HepG2 (cell line): ENCODE results near the gene NSD1. TPM values are rescaled to one million over a fixed set of nuclear protein-coding genes. Genes with fewer than 3 reads are reported as not detected.

Experiments used
- ARID2 ChIP-seq: sonication (generic); formaldehyde crosslinking; IDR thresholded peaks from 2 replicates; pipeline ENCODE4 v1.8.1; 2022; ENCODE audit warnings: mild to moderate bottlenecking, missing genetic modification reagents, borderline replicate concordance
- DPF2 ChIP-seq: sonication (generic); formaldehyde crosslinking; IDR thresholded peaks from 2 replicates; pipeline ENCODE4 v1.4.0; 2020; ENCODE audit warnings: mild to moderate bottlenecking, low read depth, missing genetic modification reagents, borderline replicate concordance
- FOXO1 ChIP-seq: sonication (generic); formaldehyde crosslinking; IDR thresholded peaks from 2 replicates; pipeline ENCODE4 v1.4.0; 2020; ENCODE audit warnings: missing genetic modification reagents
- GLI4 ChIP-seq: sonication (generic); formaldehyde crosslinking; IDR thresholded peaks from 2 replicates; pipeline ENCODE4 v1.5.1; 2020; ENCODE audit warnings: missing genetic modification reagents, mild to moderate bottlenecking, moderate library complexity, borderline replicate concordance
- GPBP1L1 ChIP-seq: sonication (generic); formaldehyde crosslinking; IDR thresholded peaks from 2 replicates; pipeline ENCODE4 v1.5.0; 2020; ENCODE audit warnings: mild to moderate bottlenecking, missing genetic modification reagents
- HNF4G ChIP-seq, 2 experiments: sonication (generic) in 1 of 2; formaldehyde crosslinking in 1 of 2; IDR thresholded peaks; 2 replicates each; pipeline versions ENCODE4 v1.4.0 to v1.6.1; 2011 to 2020; ENCODE audit warnings: borderline replicate concordance in 2 of 2, low read depth in 2 of 2, mild to moderate bottlenecking in 2 of 2, low read length in 1 of 2, missing genetic modification reagents in 1 of 2, moderate library complexity in 1 of 2
- KLF9 ChIP-seq: IDR thresholded peaks from 2 replicates; pipeline ENCODE4 v1.6.1; 2016; ENCODE audit warnings: low read depth
- KMT2B ChIP-seq: IDR thresholded peaks from 2 replicates; pipeline ENCODE4 v1.6.1; 2016; ENCODE audit warnings: missing genetic modification reagents, missing compliant biosample characterization
- MTF1 ChIP-seq: sonication (generic); formaldehyde crosslinking; IDR thresholded peaks from 2 replicates; pipeline ENCODE4 v1.5.0; 2020; ENCODE audit warnings: missing genetic modification reagents
- POGZ ChIP-seq: sonication (generic); formaldehyde crosslinking; IDR thresholded peaks from 2 replicates; pipeline ENCODE4 v1.4.0; 2020; ENCODE audit warnings: mild to moderate bottlenecking, missing genetic modification reagents
- RXRA ChIP-seq: sonication (generic); formaldehyde crosslinking; IDR thresholded peaks from 2 replicates; pipeline ENCODE4 v1.5.1; 2020; ENCODE audit warnings: missing genetic modification reagents
- SRSF9 ChIP-seq: fragments of 200-400 bp; formaldehyde crosslinking; IDR thresholded peaks from 2 replicates; pipeline ENCODE4 v1.6.1; 2018; ENCODE audit warnings: borderline replicate concordance, mild to moderate bottlenecking, low read depth, low read length; ENCODE audit not compliant: insufficient read depth, poor library complexity, severe bottlenecking
- TAF1 ChIP-seq: sonication (generic); formaldehyde crosslinking; IDR thresholded peaks from 2 replicates; pipeline ENCODE4 v1.4.0; 2020; ENCODE audit warnings: missing genetic modification reagents
- ZMAT3 ChIP-seq: sonication (generic); formaldehyde crosslinking; conservative IDR thresholded peaks from 2 replicates; pipeline ENCODE4 v1.7.0; 2021; ENCODE audit warnings: missing genetic modification reagents
- ZNF501 ChIP-seq: sonication (generic); formaldehyde crosslinking; IDR thresholded peaks from 2 replicates; pipeline ENCODE4 v1.5.1; 2020; ENCODE audit warnings: mild to moderate bottlenecking, moderate library complexity, missing genetic modification reagents
- ZNF724P ChIP-seq: sonication (generic); formaldehyde crosslinking; IDR thresholded peaks from 2 replicates; pipeline ENCODE4 v1.8.0; 2022; ENCODE audit warnings: missing genetic modification reagents, borderline replicate concordance
- ZNF773 ChIP-seq: sonication (generic); formaldehyde crosslinking; IDR thresholded peaks from 2 replicates; pipeline ENCODE4 v1.4.0; 2020; ENCODE audit warnings: missing genetic modification reagents, borderline replicate concordance
- polyA plus RNA-seq, 8 experiments: library from polyadenylated mRNA; depleted of rRNA in 3 of 8; stranded (reverse) in 7 of 8; unstranded in 1 of 8; fragments of >200 nt; fragmentation: Illumina TruSeq in 4 of 8; extraction: Trizol in 4 of 8; gene quantifications; 2 replicates each; pipeline versions ENCODE4 v1.2.1 to v1.2.3, GENCODE V29; 2011 to 2016; ENCODE audit warnings: low read depth in 4 of 8, missing spikeins in 1 of 8, mixed read lengths in 1 of 8; ENCODE audit not compliant: insufficient read depth in 1 of 8
- total RNA-seq, 5 experiments: library from RNA; depleted of rRNA; stranded (reverse); fragments of >200 nt; fragmentation: Illumina TruSeq; extraction: Trizol; gene quantifications; 2 replicates each; pipeline ENCODE4 v1.2.3, GENCODE V29; 2016; ENCODE audit warnings: low read depth in 1 of 5
- TF ChIP-seq, protein P1 (sequence below): sonication (generic); formaldehyde crosslinking; IDR thresholded peaks from 2 replicates; pipeline ENCODE4 v1.8.1; 2022; ENCODE audit warnings: low read depth, mild to moderate bottlenecking, missing genetic modification reagents
- TF ChIP-seq, protein P2 (sequence below): sonication (generic); formaldehyde crosslinking; IDR thresholded peaks from 2 replicates; pipeline ENCODE4 v1.4.0; 2020; ENCODE audit warnings: missing genetic modification reagents
- TF ChIP-seq, protein P3 (sequence below): sonication (generic); formaldehyde crosslinking; IDR thresholded peaks from 2 replicates; pipeline ENCODE4 v1.9.0; 2022; ENCODE audit warnings: missing genetic modification reagents, mild to moderate bottlenecking, borderline replicate concordance
- TF ChIP-seq, protein P4 (sequence below), 2 experiments: fragments of 450-650 bp in 1 of 2; sonication (generic) in 1 of 2; formaldehyde crosslinking; IDR thresholded peaks; 2 replicates each; pipeline versions ENCODE4 v1.5.0 to v1.8.0; 2020 to 2022; ENCODE audit warnings: mild to moderate bottlenecking in 1 of 2, missing genetic modification reagents in 1 of 2

The NSD1 gene
- total and polyA plus RNA-seq, 2 of the 13 experiments (the other 11 are each of a cell fraction or from before 2014, with no cell fraction given): 0.01 to 0.09 TPM

GRCh38 chr5:177325868-177326381, 192.4 kb downstream of the NSD1 start (continued):
- TF ChIP-seq FOXO1 (CRISPR knock-in tag) (no peak; the same call in 1 of the 2 replicates), ARID2 (no peak), ZNF773 (CRISPR knock-in tag) (no peak), RXRA (CRISPR knock-in tag) (no peak), SRSF9 (no peak), MTF1 (CRISPR knock-in tag) (no peak), ZMAT3 (no peak), TAF1 (no peak), DPF2 (CRISPR knock-in tag) (0 out of 2 replicates have a peak, but pooled peaks have one; percentile 51), ZNF501 (CRISPR knock-in tag) (no peak), KMT2B (CRISPR knock-in tag) (no peak), KLF9 (CRISPR knock-in tag) (no peak), POGZ (no peak), GPBP1L1 (CRISPR knock-in tag) (no peak), HNF4G (IDR thresholded peaks at IDR 0.05; ENCODE audit: borderline replicate concordance, low read depth, low read length) (peak; percentile 84), HNF4G (CRISPR knock-in tag; IDR thresholded peaks at IDR 0.05; ENCODE audit: borderline replicate concordance, low read depth) (no peak; the same call in 1 of the 2 replicates), GLI4 (CRISPR knock-in tag) (no peak), ZNF724P (CRISPR knock-in tag) (no peak)
- TF ChIP-seq, protein P1, sequence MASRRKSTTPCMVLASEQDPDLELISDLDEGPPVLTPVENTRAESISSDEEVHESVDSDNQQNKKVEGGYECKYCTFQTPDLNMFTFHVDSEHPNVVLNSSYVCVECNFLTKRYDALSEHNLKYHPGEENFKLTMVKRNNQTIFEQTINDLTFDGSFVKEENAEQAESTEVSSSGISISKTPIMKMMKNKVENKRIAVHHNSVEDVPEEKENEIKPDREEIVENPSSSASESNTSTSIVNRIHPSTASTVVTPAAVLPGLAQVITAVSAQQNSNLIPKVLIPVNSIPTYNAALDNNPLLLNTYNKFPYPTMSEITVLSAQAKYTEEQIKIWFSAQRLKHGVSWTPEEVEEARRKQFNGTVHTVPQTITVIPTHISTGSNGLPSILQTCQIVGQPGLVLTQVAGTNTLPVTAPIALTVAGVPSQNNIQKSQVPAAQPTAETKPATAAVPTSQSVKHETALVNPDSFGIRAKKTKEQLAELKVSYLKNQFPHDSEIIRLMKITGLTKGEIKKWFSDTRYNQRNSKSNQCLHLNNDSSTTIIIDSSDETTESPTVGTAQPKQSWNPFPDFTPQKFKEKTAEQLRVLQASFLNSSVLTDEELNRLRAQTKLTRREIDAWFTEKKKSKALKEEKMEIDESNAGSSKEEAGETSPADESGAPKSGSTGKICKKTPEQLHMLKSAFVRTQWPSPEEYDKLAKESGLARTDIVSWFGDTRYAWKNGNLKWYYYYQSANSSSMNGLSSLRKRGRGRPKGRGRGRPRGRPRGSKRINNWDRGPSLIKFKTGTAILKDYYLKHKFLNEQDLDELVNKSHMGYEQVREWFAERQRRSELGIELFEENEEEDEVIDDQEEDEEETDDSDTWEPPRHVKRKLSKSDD (CRISPR knock-in tag): no peak
- TF ChIP-seq, protein P2, sequence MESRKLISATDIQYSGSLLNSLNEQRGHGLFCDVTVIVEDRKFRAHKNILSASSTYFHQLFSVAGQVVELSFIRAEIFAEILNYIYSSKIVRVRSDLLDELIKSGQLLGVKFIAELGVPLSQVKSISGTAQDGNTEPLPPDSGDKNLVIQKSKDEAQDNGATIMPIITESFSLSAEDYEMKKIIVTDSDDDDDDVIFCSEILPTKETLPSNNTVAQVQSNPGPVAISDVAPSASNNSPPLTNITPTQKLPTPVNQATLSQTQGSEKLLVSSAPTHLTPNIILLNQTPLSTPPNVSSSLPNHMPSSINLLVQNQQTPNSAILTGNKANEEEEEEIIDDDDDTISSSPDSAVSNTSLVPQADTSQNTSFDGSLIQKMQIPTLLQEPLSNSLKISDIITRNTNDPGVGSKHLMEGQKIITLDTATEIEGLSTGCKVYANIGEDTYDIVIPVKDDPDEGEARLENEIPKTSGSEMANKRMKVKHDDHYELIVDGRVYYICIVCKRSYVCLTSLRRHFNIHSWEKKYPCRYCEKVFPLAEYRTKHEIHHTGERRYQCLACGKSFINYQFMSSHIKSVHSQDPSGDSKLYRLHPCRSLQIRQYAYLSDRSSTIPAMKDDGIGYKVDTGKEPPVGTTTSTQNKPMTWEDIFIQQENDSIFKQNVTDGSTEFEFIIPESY: no peak
- TF ChIP-seq, protein P3, sequence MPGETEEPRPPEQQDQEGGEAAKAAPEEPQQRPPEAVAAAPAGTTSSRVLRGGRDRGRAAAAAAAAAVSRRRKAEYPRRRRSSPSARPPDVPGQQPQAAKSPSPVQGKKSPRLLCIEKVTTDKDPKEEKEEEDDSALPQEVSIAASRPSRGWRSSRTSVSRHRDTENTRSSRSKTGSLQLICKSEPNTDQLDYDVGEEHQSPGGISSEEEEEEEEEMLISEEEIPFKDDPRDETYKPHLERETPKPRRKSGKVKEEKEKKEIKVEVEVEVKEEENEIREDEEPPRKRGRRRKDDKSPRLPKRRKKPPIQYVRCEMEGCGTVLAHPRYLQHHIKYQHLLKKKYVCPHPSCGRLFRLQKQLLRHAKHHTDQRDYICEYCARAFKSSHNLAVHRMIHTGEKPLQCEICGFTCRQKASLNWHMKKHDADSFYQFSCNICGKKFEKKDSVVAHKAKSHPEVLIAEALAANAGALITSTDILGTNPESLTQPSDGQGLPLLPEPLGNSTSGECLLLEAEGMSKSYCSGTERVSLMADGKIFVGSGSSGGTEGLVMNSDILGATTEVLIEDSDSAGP (CRISPR knock-in tag): peak; percentile 82; the same call in 1 of the 2 replicates
- TF ChIP-seq, protein P4, sequence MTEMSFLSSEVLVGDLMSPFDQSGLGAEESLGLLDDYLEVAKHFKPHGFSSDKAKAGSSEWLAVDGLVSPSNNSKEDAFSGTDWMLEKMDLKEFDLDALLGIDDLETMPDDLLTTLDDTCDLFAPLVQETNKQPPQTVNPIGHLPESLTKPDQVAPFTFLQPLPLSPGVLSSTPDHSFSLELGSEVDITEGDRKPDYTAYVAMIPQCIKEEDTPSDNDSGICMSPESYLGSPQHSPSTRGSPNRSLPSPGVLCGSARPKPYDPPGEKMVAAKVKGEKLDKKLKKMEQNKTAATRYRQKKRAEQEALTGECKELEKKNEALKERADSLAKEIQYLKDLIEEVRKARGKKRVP (CRISPR knock-in tag; IDR thresholded peaks at IDR 0.05): peak in 1 of 2 experiments; percentile 28; a peak in 1 of 4 replicates
